Mesothelial cell of epicardium (in vitro differentiated cells): ENCODE data around the gene SLC6A19. TPM values are rescaled to one million over a fixed set of nuclear protein-coding genes. Genes with fewer than 3 reads are reported as not detected.

ENCODE experiments used
- DNase-seq, 2 experiments: peaks; one replicate each; pipeline ENCODE4 v3.0.0; 2021; ENCODE audit warnings: low spot score in 2 of 2; ENCODE audit not compliant: unreplicated experiment in 2 of 2
- H3K27ac Mint-ChIP-seq: 2 replicates; pipeline ENCODE4 v1.8.0; 2021; ENCODE audit warnings: mixed read lengths
- H3K27me3 Mint-ChIP-seq: 2 replicates; pipeline ENCODE4 v1.8.0; 2021; ENCODE audit warnings: low read depth, mixed read lengths
- H3K36me3 Mint-ChIP-seq: 2 replicates; pipeline ENCODE4 v1.8.0; 2021; ENCODE audit warnings: mixed read lengths
- H3K4me1 Mint-ChIP-seq: 2 replicates; pipeline ENCODE4 v1.8.0; 2021; ENCODE audit warnings: mixed read lengths
- H3K4me3 Mint-ChIP-seq: 2 replicates; pipeline ENCODE4 v1.8.0; 2021; ENCODE audit warnings: mild to moderate bottlenecking, moderate library complexity, mixed read lengths
- H3K9me3 Mint-ChIP-seq: 2 replicates; pipeline ENCODE4 v1.8.0; 2021; ENCODE audit warnings: mixed read lengths
- total RNA-seq: library from RNA; stranded (reverse); gene quantifications from 3 replicates; pipeline ENCODE4 v1.2.1, GENCODE V29; 2021
- TF ChIP-seq, protein P1 (sequence below): fragments of 200-600 bp; sonication (generic); IDR thresholded peaks from one replicate; pipeline ENCODE4 v1.5.0; 2021; ENCODE audit warnings: antibody characterized with exemption; ENCODE audit not compliant: unreplicated experiment

The SLC6A19 gene
- total RNA-seq, 1 donor from 2014 or later = not detected

GRCh38 chr5:1167361-1167727 lies 34.1 kb upstream of the SLC6A19 start:
- TF ChIP-seq, protein P1, sequence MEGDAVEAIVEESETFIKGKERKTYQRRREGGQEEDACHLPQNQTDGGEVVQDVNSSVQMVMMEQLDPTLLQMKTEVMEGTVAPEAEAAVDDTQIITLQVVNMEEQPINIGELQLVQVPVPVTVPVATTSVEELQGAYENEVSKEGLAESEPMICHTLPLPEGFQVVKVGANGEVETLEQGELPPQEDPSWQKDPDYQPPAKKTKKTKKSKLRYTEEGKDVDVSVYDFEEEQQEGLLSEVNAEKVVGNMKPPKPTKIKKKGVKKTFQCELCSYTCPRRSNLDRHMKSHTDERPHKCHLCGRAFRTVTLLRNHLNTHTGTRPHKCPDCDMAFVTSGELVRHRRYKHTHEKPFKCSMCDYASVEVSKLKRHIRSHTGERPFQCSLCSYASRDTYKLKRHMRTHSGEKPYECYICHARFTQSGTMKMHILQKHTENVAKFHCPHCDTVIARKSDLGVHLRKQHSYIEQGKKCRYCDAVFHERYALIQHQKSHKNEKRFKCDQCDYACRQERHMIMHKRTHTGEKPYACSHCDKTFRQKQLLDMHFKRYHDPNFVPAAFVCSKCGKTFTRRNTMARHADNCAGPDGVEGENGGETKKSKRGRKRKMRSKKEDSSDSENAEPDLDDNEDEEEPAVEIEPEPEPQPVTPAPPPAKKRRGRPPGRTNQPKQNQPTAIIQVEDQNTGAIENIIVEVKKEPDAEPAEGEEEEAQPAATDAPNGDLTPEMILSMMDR = no peak
- Mint-ChIP-seq H3K27me3 (peaks cover 36% of the 10 kb centered on the region), H3K27ac (no peak overlapping the region), H3K4me1 (peaks cover 2% of the 10 kb centered on the region), H3K36me3 (no peaks in the 10 kb centered on the region), H3K9me3 (no peaks in the 10 kb centered on the region), H3K4me3 (no peak overlapping the region)
- no peak for DNase-seq

- Mint-ChIP-seq H3K36me3 (no peaks in the 10 kb centered on the region), H3K9me3 (no peaks in the 10 kb centered on the region), H3K27ac (no peak overlapping the region), H3K27me3 (peaks cover 37% of the 10 kb centered on the region), H3K4me1 (peaks cover 2% of the 10 kb centered on the region), H3K4me3 (peak overlapping the region; percentile 62)
- TF ChIP-seq, protein P1 = peak; percentile 65
- peak in 1 of 2 experiments; percentile 76 for DNase-seq
These were observed 33.4 kb upstream of the SLC6A19 start for GRCh38 chr5:1167728-1168709.

GRCh38 chr5:1168796-1169195 lies 32.6 kb upstream of the SLC6A19 start:
- no peak for DNase-seq
- H3K9me3 Mint-ChIP-seq = no peaks in the 10 kb centered on the region
- no peak overlapping the region for H3K4me3 Mint-ChIP-seq
- no peaks in the 10 kb centered on the region for H3K36me3 Mint-ChIP-seq
- peaks cover 39% of the 10 kb centered on the region for H3K27me3 Mint-ChIP-seq
- H3K4me1 Mint-ChIP-seq = peaks cover 2% of the 10 kb centered on the region
- no peak overlapping the region for H3K27ac Mint-ChIP-seq
- TF ChIP-seq, protein P1 = no peak

GRCh38 chr5:1169211-1170115 lies 31.9 kb upstream of the SLC6A19 start:
- no peaks in the 10 kb centered on the region for H3K9me3 Mint-ChIP-seq
- H3K4me1 Mint-ChIP-seq = peaks cover 2% of the 10 kb centered on the region
- TF ChIP-seq, protein P1 = no peak
- H3K27ac Mint-ChIP-seq = no peak overlapping the region
- no peaks in the 10 kb centered on the region for H3K36me3 Mint-ChIP-seq
- peaks cover 40% of the 10 kb centered on the region for H3K27me3 Mint-ChIP-seq
- H3K4me3 Mint-ChIP-seq = no peak overlapping the region
- DNase-seq = no peak

DNA sequence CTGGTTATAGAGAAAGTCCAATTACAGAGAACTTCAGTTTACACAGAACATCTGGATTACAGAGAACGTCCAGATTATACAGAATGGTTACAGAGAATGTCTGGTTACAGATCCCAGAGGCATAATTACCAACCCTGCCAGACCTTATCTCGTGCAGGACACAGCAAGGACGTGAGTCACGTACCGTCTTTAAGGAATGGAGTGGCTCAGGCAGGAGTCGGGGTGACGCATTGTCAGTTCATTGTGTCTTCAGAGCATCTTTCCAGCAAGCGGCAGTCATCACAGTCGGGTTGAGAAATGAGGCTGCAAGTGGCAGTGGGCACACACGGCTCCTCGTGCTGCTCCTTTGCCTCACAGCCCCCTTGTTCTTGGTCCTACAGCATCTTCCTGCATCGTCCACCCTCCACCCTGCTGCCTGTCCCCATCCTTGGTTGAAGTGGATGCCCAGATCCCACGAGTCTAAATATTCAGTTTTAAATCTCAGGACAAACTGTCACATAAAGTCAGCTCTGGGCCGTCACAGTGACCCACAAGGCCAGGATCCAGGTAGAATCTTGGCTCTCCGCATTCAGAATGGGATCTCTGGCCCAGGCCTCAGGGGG lies 30.0 kb upstream of the SLC6A19 start:
- Mint-ChIP-seq H3K4me1 (peaks cover 2% of the 10 kb centered on the region), H3K9me3 (no peaks in the 10 kb centered on the region), H3K27ac (no peak overlapping the region), H3K36me3 (no peaks in the 10 kb centered on the region), H3K27me3 (peaks cover 32% of the 10 kb centered on the region), H3K4me3 (no peak overlapping the region)
- TF ChIP-seq, protein P1 = no peak
- DNase-seq = no peak
